IPS-18c (cell line): ENCODE measurements around the gene CYGB.
"Not testable (repeated sequence)": the region's sequence is repeated elsewhere in the genome, so short reads cannot be mapped to it uniquely, and the experiment has no call there.

Experiments
- H3K4me3 ChIP-seq: 2 replicates; pipeline ENCODE4 v1.7.0; 2013; ENCODE audit warnings: low read depth, mild to moderate bottlenecking, low read length, moderate library complexity; ENCODE audit not compliant: insufficient read depth
- H3K9me3 ChIP-seq: one replicate; pipeline ENCODE4 v1.6.1; 2013; ENCODE audit warnings: mild to moderate bottlenecking, low read length, moderate library complexity; ENCODE audit not compliant: control insufficient read depth, insufficient read depth

CYGB gene

GRCh38 chr17:76521262-76521661, 16.2 kb downstream of the CYGB start:
- Histone ChIP-seq H3K9me3 (no peaks in the 10 kb centered on the region), H3K4me3 (no peak overlapping the region)

GRCh38 chr17:76519048-76519966, 18.2 kb downstream of the CYGB start:
- H3K4me3 ChIP-seq = no peak overlapping the region
- H3K9me3 ChIP-seq = no peaks in the 10 kb centered on the region

- no peak overlapping the region for H3K4me3 ChIP-seq
- H3K9me3 ChIP-seq = no peaks in the 10 kb centered on the region
These were observed 19.9 kb downstream of the CYGB start for GRCh38 chr17:76517638-76518038.

- no peak overlapping the region for H3K4me3 ChIP-seq
- H3K9me3 ChIP-seq = no peaks in the 10 kb centered on the region
These were observed 22.1 kb downstream of the CYGB start for GRCh38 chr17:76515274-76515949.

- H3K9me3 ChIP-seq, H3K4me3 ChIP-seq: not testable (repeated sequence)
These were observed 23.2 kb downstream of the CYGB start for GRCh38 chr17:76514355-76514754.

- Histone ChIP-seq H3K4me3 (no peak overlapping the region), H3K9me3 (no peaks in the 10 kb centered on the region)
These were observed 24.2 kb downstream of the CYGB start for GRCh38 chr17:76513306-76513692.

GRCh38 chr17:76512366-76513305, 24.9 kb downstream of the CYGB start:
- Histone ChIP-seq H3K4me3 (no peak overlapping the region), H3K9me3 (no peaks in the 10 kb centered on the region)

GRCh38 chr17:76511668-76512365, 25.7 kb downstream of the CYGB start:
- H3K4me3 ChIP-seq = no peak overlapping the region
- H3K9me3 ChIP-seq = no peaks in the 10 kb centered on the region

- Histone ChIP-seq H3K9me3 (no peaks in the 10 kb centered on the region), H3K4me3 (no peak overlapping the region)
These were observed 26.7 kb downstream of the CYGB start for GRCh38 chr17:76510831-76511244.

- not testable (repeated sequence) for H3K4me3 ChIP-seq, H3K9me3 ChIP-seq
These were observed 28.9 kb downstream of the CYGB start for GRCh38 chr17:76508472-76509063.

GRCh38 chr17:76506408-76507345, 30.8 kb downstream of the CYGB start:
- no peaks in the 10 kb centered on the region for H3K9me3 ChIP-seq
- no peak overlapping the region for H3K4me3 ChIP-seq

GRCh38 chr17:76504117-76504516, 33.4 kb downstream of the CYGB start:
- H3K9me3 ChIP-seq = no peaks in the 10 kb centered on the region
- no peak overlapping the region for H3K4me3 ChIP-seq

GRCh38 chr17:76502341-76503211, 34.9 kb downstream of the CYGB start:
- Histone ChIP-seq H3K4me3 (no peak overlapping the region), H3K9me3 (no peaks in the 10 kb centered on the region)

GRCh38 chr17:76501827-76502307, 35.6 kb downstream of the CYGB start:
- Histone ChIP-seq H3K4me3 (peak overlapping the region; percentile 81), H3K9me3 (no peaks in the 10 kb centered on the region)
